Upper lobe of left lung (tissue), 4 donors: ENCODE data around the gene ZDHHC14.

ENCODE experiments used
- CTCF ChIP-seq, 6 experiments: fragments of 450-650 bp in 4 of 6; fragments of 200-600 bp in 2 of 6; sonication (generic) in 2 of 6; IDR thresholded peaks; one replicate each; pipeline ENCODE4 v1.5.1; 2016 to 2019; ENCODE audit warnings: antibody characterized with exemption in 6 of 6
- EP300 ChIP-seq, 4 donors: sonication (generic); formaldehyde crosslinking; IDR thresholded peaks; one replicate each; pipeline ENCODE4 v1.5.1; 2017; ENCODE audit warnings: antibody characterized with exemption in 4 of 4, control low read depth in 2 of 4
- POLR2A ChIP-seq, 4 donors: fragments of 450-650 bp; IDR thresholded peaks; one replicate each; pipeline ENCODE4 v1.5.1; 2016 to 2017; ENCODE audit warnings: antibody characterized with exemption in 4 of 4, mild to moderate bottlenecking in 2 of 4
- POLR2AphosphoS5 ChIP-seq, 2 donors: sonication (generic); formaldehyde crosslinking; IDR thresholded peaks; one replicate each; pipeline ENCODE4 v1.5.1; 2017; ENCODE audit warnings: antibody characterized with exemption in 2 of 2

GRCh38 chr6:157512382-157512682 lies 131.3 kb downstream of the ZDHHC14 start:
- TF ChIP-seq CTCF (IDR thresholded peaks at IDR 0.05): no peak
- no peak for TF ChIP-seq POLR2A (IDR thresholded peaks at IDR 0.05)
- TF ChIP-seq POLR2AphosphoS5 (IDR thresholded peaks at IDR 0.05): no peak
- TF ChIP-seq EP300 (IDR thresholded peaks at IDR 0.05): no peak
